Measurements from ENCODE around the gene HOOK2.

GRCh38 chr19:12782174-12782423 is 6.7 kb upstream of the HOOK2 start:
- no peak for TF ChIP-seq CTCF (IDR thresholded peaks at IDR 0.05)
- peak in 1 of 2 donors; percentile 61 for TF ChIP-seq POLR2A (IDR thresholded peaks at IDR 0.05)

Measured in tibial nerve (tissue), 3 donors.